Superior temporal gyrus (tissue), 1 donor: Measurements from ENCODE around the gene OR4F16.
"Not testable (repeated sequence)": the region's sequence is repeated elsewhere in the genome, so short reads cannot be mapped to it uniquely, and the experiment has no call there.

Experiments
- DNase-seq: peaks from one replicate; pipeline ENCODE4 v3.0.0-alpha.2; 2016; ENCODE audit errors: extremely low spot score

Gene OR4F16

GRCh38 chr1:686554-686953 is at the start of gene OR4F16:
OR4F16 (minus strand) TSS chr1:686654; CDS start chr1:686654, 0 bp downstream.
- not testable (repeated sequence) for DNase-seq

- DNase-seq: not testable (repeated sequence)
Measured at GRCh38 chr1:733649-734048, 47.2 kb upstream of the OR4F16 start.

- DNase-seq: not testable (repeated sequence)
Measured at GRCh38 chr1:727040-727439, 40.6 kb upstream of the OR4F16 start.
